GM12891 (cell line): ENCODE results near the gene IRF9.

Experiments
- POLR2A ChIP-seq: IDR thresholded peaks from 2 replicates; pipeline ENCODE4 v1.6.1; 2011; ENCODE audit warnings: low read depth, low read length, control low read depth
- POLR2AphosphoS5 ChIP-seq: IDR thresholded peaks from 2 replicates; pipeline ENCODE4 v1.6.1; 2011; ENCODE audit warnings: low read depth, low read length, control low read depth
- TAF1 ChIP-seq: IDR thresholded peaks from 2 replicates; pipeline ENCODE4 v1.6.1; 2011; ENCODE audit warnings: low read depth, low read length, control low read depth

GRCh38 chr14:24194186-24194872 lies 33.3 kb downstream of the IRF9 start:
- no peak for TF ChIP-seq POLR2AphosphoS5
- no peak for TF ChIP-seq POLR2A
- no peak for TF ChIP-seq TAF1
